ENCODE results near the gene NEFH. TPM values are rescaled to one million over a fixed set of nuclear protein-coding genes. Genes with fewer than 3 reads are reported as not detected.
A peak's percentile ranks its signal among the peaks of the same experiment; 100 is the strongest.

NEFH gene
- total and polyA plus RNA-seq, 7 donors, result 0.23 to 3.0 (median 1.5) TPM; not detected in 1

- intact Hi-C loops (cut with DNase I), result no loop called here
- WGBS, 2 donors, result 23 to 38% methylated on average over 4 of the region's 4 CpGs
- H3K36me3 ChIP-seq, result no peaks in the 10 kb centered on the region
- no peak overlapping the region for H3K4me3 ChIP-seq
- peaks cover 31 to 55% (median 55%) of the 10 kb centered on the region in 3 donors for H3K27me3 ChIP-seq
- TF ChIP-seq POLR2A (IDR thresholded peaks at IDR 0.05) (no peak), EP300 (IDR thresholded peaks at IDR 0.05) (no peak), POLR2AphosphoS5 (IDR thresholded peaks at IDR 0.05) (no peak)
- TF ChIP-seq, protein P1, sequence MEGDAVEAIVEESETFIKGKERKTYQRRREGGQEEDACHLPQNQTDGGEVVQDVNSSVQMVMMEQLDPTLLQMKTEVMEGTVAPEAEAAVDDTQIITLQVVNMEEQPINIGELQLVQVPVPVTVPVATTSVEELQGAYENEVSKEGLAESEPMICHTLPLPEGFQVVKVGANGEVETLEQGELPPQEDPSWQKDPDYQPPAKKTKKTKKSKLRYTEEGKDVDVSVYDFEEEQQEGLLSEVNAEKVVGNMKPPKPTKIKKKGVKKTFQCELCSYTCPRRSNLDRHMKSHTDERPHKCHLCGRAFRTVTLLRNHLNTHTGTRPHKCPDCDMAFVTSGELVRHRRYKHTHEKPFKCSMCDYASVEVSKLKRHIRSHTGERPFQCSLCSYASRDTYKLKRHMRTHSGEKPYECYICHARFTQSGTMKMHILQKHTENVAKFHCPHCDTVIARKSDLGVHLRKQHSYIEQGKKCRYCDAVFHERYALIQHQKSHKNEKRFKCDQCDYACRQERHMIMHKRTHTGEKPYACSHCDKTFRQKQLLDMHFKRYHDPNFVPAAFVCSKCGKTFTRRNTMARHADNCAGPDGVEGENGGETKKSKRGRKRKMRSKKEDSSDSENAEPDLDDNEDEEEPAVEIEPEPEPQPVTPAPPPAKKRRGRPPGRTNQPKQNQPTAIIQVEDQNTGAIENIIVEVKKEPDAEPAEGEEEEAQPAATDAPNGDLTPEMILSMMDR (IDR thresholded peaks at IDR 0.05), result no peak
- no peak for DNase-seq
- no peaks in the 10 kb centered on the region for H3K9me3 ChIP-seq
- no peak overlapping the region for H3K27ac ChIP-seq
- H3K4me1 ChIP-seq, result peaks cover 0 to 30% (median 26%) of the 10 kb centered on the region in 4 donors
These were observed 2.2 kb upstream of the NEFH start for GRCh38 chr22:29477723-29478318.

DNA sequence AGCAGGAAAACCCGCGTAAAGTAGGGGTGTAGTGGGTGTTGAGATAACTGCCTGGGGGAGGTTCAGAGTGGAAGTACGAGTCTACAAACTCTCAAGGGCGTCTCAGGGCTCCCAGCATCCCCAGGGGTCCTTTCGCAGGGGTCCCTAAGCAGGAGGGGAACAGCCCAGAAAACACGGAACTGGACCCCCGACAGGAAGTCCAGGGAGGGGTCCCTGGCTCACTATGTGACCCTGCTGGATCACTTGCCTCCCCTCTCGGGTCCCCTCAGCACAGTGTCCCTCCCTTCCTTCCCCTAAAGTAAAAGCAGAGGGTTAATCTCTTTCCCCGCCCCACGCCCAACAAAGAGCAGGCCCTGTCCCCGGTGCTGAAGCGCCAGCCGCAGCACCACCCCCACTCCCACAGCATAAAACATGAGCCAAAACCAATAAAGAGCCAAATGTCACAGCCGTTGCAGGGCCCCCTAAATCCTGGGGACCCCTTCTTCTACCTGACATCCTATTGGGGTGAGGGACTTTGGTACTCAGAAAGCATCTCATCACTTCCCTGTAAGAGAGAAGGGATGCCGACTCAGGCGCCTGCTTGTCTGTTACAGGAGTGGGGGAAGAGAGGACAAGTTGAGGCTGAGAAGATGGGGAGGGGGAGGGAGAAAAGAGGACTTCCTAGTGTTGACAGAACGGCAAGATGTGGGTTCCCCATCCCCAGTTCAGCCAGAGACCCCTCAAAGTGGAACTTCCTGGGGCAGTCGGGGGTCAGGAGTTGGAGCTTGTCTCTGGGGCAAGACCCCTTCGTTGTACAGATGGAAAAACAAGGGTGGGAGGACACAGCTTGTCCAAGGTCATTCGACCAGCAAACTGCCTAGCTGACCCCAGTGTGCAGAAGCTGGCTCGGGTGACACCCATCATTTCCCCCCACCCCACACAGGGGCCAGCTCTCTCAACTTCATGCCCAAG lies 1.4 kb upstream of the NEFH start:
- no peaks in the 10 kb centered on the region for H3K9me3 ChIP-seq
- H3K4me1 ChIP-seq, result peaks cover 0 to 30% (median 26%) of the 10 kb centered on the region in 4 donors
- no peak for DNase-seq
- H3K36me3 ChIP-seq, result no peaks in the 10 kb centered on the region
- WGBS, 2 donors, result 14 to 15% methylated on average over 21 of the region's 21 CpGs
- intact Hi-C loops (cut with DNase I), result no loop called here
- no peak overlapping the region for H3K27ac ChIP-seq
- TF ChIP-seq POLR2AphosphoS5 (IDR thresholded peaks at IDR 0.05) (no peak), POLR2A (IDR thresholded peaks at IDR 0.05) (no peak), EP300 (IDR thresholded peaks at IDR 0.05) (no peak)
- TF ChIP-seq, protein P1 (IDR thresholded peaks at IDR 0.05), result no peak
- H3K4me3 ChIP-seq, result no peak overlapping the region
- peaks cover 31 to 61% (median 57%) of the 10 kb centered on the region in 3 donors for H3K27me3 ChIP-seq

- DNase-seq, result no peak
- H3K4me3 ChIP-seq, result peak overlapping the region in 2 of 4 donors; percentile 32 to 37
- 6 to 11% methylated on average over 39 of the region's 39 CpGs for WGBS, 2 donors
- intact Hi-C loops (cut with DNase I), result no loop called here
- no peak for TF ChIP-seq EP300 (IDR thresholded peaks at IDR 0.05)
- TF ChIP-seq, protein P1 (IDR thresholded peaks at IDR 0.05), result no peak
- H3K27ac ChIP-seq, result no peak overlapping the region
- H3K36me3 ChIP-seq, result no peaks in the 10 kb centered on the region
- peaks cover 31 to 61% (median 57%) of the 10 kb centered on the region in 3 donors for H3K27me3 ChIP-seq
- H3K4me1 ChIP-seq, result peaks cover 0 to 30% (median 26%) of the 10 kb centered on the region in 4 donors
- H3K9me3 ChIP-seq, result no peaks in the 10 kb centered on the region
These were observed 169 bp downstream of the NEFH start for GRCh38 chr22:29480262-29480511.

- Histone ChIP-seq H3K9me3 (no peaks in the 10 kb centered on the region), H3K27ac (no peak overlapping the region), H3K4me1 (peaks cover 0 to 30% (median 26%) of the 10 kb centered on the region in 4 donors), H3K4me3 (peak overlapping the region in 2 of 4 donors; percentile 32 to 37), H3K27me3 (peaks cover 31 to 61% (median 57%) of the 10 kb centered on the region in 3 donors), H3K36me3 (no peaks in the 10 kb centered on the region)
- no peak for DNase-seq
- 19 to 51% methylated on average over 107 of the region's 107 CpGs for WGBS, 2 donors
- TF ChIP-seq POLR2AphosphoS5 (IDR thresholded peaks at IDR 0.05) (no peak), POLR2A (IDR thresholded peaks at IDR 0.05) (no peak), EP300 (IDR thresholded peaks at IDR 0.05) (no peak)
- TF ChIP-seq, protein P1 (IDR thresholded peaks at IDR 0.05), result no peak
- intact Hi-C loops (cut with DNase I), result no loop called here
These were observed 670 bp downstream of the NEFH start for GRCh38 chr22:29480512-29481264.

All from sigmoid colon (tissue), 7 donors.